SK-N-SH treated with all-trans-retinoic acid at 6 μM for 48 hours (cell line): Measurements from ENCODE around the gene DNAH7.

Experiments used
- ATAC-seq: fragments of 200-7000 bp; cut with Tn5 transposase; 3 replicates; pipeline ENCODE4 v1.9.1; 2020; ENCODE audit warnings: mild to moderate bottlenecking, moderate library complexity
- ARNTL ChIP-seq: fragments of 450-650 bp; formaldehyde crosslinking; IDR thresholded peaks from 2 replicates; pipeline ENCODE4 v1.5.0; 2020; ENCODE audit warnings: low read depth, mild to moderate bottlenecking, moderate library complexity, borderline replicate concordance
- BACH2 ChIP-seq: fragments of 250-450 bp; sonication (Bioruptor Pico); IDR thresholded peaks from 2 replicates; pipeline ENCODE4 v1.9.0; 2021; ENCODE audit warnings: mild to moderate bottlenecking, borderline replicate concordance
- CREB5 ChIP-seq: fragments of 250-450 bp; sonication (Bioruptor Pico); IDR thresholded peaks from 2 replicates; pipeline ENCODE4 v1.5.1; 2020; ENCODE audit warnings: low read depth, mild to moderate bottlenecking, moderate library complexity
- CSDC2 ChIP-seq: fragments of 250-450 bp; sonication (Bioruptor Pico); IDR thresholded peaks from 2 replicates; pipeline ENCODE4 v1.5.0; 2020; ENCODE audit warnings: mild to moderate bottlenecking, moderate library complexity
- CSRNP3 ChIP-seq: fragments of 250-450 bp; sonication (Bioruptor Pico); IDR thresholded peaks from 2 replicates; pipeline ENCODE4 v1.5.1; 2021; ENCODE audit warnings: mild to moderate bottlenecking, moderate library complexity
- ESRRG ChIP-seq: fragments of 250-450 bp; sonication (Bioruptor Pico); IDR thresholded peaks from 2 replicates; pipeline ENCODE4 v1.6.1; 2021; ENCODE audit warnings: mild to moderate bottlenecking
- GLIS3 ChIP-seq: fragments of 250-450 bp; sonication (Bioruptor Pico); IDR thresholded peaks from 2 replicates; pipeline ENCODE4 v1.5.0; 2020; ENCODE audit warnings: mild to moderate bottlenecking, moderate library complexity
- ISL1 ChIP-seq: fragments of 250-450 bp; sonication (Bioruptor Pico); IDR thresholded peaks from 2 replicates; pipeline ENCODE4 v2.1.2; 2022; ENCODE audit warnings: mild to moderate bottlenecking, moderate library complexity
- OSR1 ChIP-seq: fragments of 250-450 bp; sonication (Bioruptor Pico); IDR thresholded peaks from 2 replicates; pipeline ENCODE4 v1.8.0; 2022; ENCODE audit warnings: moderate library complexity, mild to moderate bottlenecking, inconsistent platforms
- PATZ1 ChIP-seq: fragments of 250-450 bp; sonication (Bioruptor Pico); IDR thresholded peaks from 2 replicates; pipeline ENCODE4 v1.8.0; 2020; ENCODE audit warnings: mild to moderate bottlenecking, moderate library complexity, borderline replicate concordance
- POU6F1 ChIP-seq: fragments of 250-450 bp; sonication (Bioruptor Pico); IDR thresholded peaks from 2 replicates; pipeline ENCODE4 v1.8.0; 2021; ENCODE audit warnings: low read depth, mild to moderate bottlenecking, moderate library complexity, borderline replicate concordance
- PPARA ChIP-seq: fragments of 250-450 bp; sonication (Bioruptor Pico); IDR thresholded peaks from 2 replicates; pipeline ENCODE4 v1.5.0; 2020; ENCODE audit warnings: mild to moderate bottlenecking, borderline replicate concordance
- RARB ChIP-seq: fragments of 250-450 bp; sonication (Bioruptor Pico); IDR thresholded peaks from 2 replicates; pipeline ENCODE4 v1.8.0; 2021; ENCODE audit warnings: mild to moderate bottlenecking, moderate library complexity
- SNAI2 ChIP-seq: fragments of 250-450 bp; sonication (Bioruptor Pico); IDR thresholded peaks from 2 replicates; pipeline ENCODE4 v1.5.0; 2020; ENCODE audit warnings: mild to moderate bottlenecking, moderate library complexity
- TCF4 ChIP-seq: fragments of 250-450 bp; sonication (Bioruptor Pico); IDR thresholded peaks from 2 replicates; pipeline ENCODE4 v1.8.0; 2021; ENCODE audit warnings: mild to moderate bottlenecking, moderate library complexity, borderline replicate concordance
- TOX ChIP-seq: fragments of 250-450 bp; sonication (Bioruptor Pico); IDR thresholded peaks from 2 replicates; pipeline ENCODE4 v1.8.0; 2021; ENCODE audit warnings: mild to moderate bottlenecking, moderate library complexity, borderline replicate concordance
- TSHZ2 ChIP-seq: fragments of 250-450 bp; sonication (Bioruptor Pico); IDR thresholded peaks from 2 replicates; pipeline ENCODE4 v1.5.0; 2020; ENCODE audit warnings: mild to moderate bottlenecking, moderate library complexity
- ZC3H10 ChIP-seq: fragments of 250-450 bp; sonication (Bioruptor Pico); IDR thresholded peaks from 2 replicates; pipeline ENCODE4 v1.5.1; 2021; ENCODE audit warnings: mild to moderate bottlenecking, moderate library complexity
- ZFP3 ChIP-seq: fragments of 250-450 bp; sonication (Bioruptor Pico); IDR thresholded peaks from 2 replicates; pipeline ENCODE4 v1.5.0; 2020; ENCODE audit warnings: mild to moderate bottlenecking, moderate library complexity
- ZFP30 ChIP-seq: fragments of 450-650 bp; formaldehyde crosslinking; IDR thresholded peaks from 2 replicates; pipeline ENCODE4 v1.5.0; 2022; ENCODE audit warnings: mild to moderate bottlenecking, moderate library complexity
- ZNF565 ChIP-seq: fragments of 450-650 bp; formaldehyde crosslinking; conservative IDR thresholded peaks from 2 replicates; pipeline ENCODE4 v1.5.0; 2020; ENCODE audit warnings: low read depth, mild to moderate bottlenecking, moderate library complexity
- ZNF70 ChIP-seq: fragments of 450-650 bp; formaldehyde crosslinking; IDR thresholded peaks from 2 replicates; pipeline ENCODE4 v1.5.0; 2020; ENCODE audit warnings: mild to moderate bottlenecking, moderate library complexity
- ZNF8 ChIP-seq: fragments of 450-650 bp; formaldehyde crosslinking; IDR thresholded peaks from 2 replicates; pipeline ENCODE4 v1.5.0; 2020; ENCODE audit warnings: mild to moderate bottlenecking, moderate library complexity

DNAH7 gene

GRCh38 chr2:195759877-195760276, 308.8 kb downstream of the DNAH7 start:
- TF ChIP-seq ZFP3 (CRISPR knock-in tag): no peak
- TF ChIP-seq ZNF565: no peak
- TF ChIP-seq CREB5 (CRISPR knock-in tag): no peak
- TF ChIP-seq SNAI2 (CRISPR knock-in tag): no peak
- no peak for TF ChIP-seq ZC3H10 (CRISPR knock-in tag)
- no peak for TF ChIP-seq ZFP30
- TF ChIP-seq POU6F1 (CRISPR knock-in tag): no peak
- no peak for TF ChIP-seq CSRNP3 (CRISPR knock-in tag)
- no peak for TF ChIP-seq OSR1
- no peak for TF ChIP-seq PPARA (CRISPR knock-in tag)
- TF ChIP-seq GLIS3 (CRISPR knock-in tag): no peak
- TF ChIP-seq ARNTL (CRISPR knock-in tag): no peak
- no peak for TF ChIP-seq TOX
- no peak for TF ChIP-seq ISL1

GRCh38 chr2:195758846-195759245, 309.8 kb downstream of the DNAH7 start:
- ATAC-seq: no peak
- TF ChIP-seq OSR1 (no peak), BACH2 (no peak), ZC3H10 (CRISPR knock-in tag) (no peak), RARB (CRISPR knock-in tag) (no peak), SNAI2 (CRISPR knock-in tag) (no peak), CSDC2 (CRISPR knock-in tag) (no peak), POU6F1 (CRISPR knock-in tag) (no peak), TSHZ2 (CRISPR knock-in tag) (no peak), ZFP30 (no peak), TCF4 (CRISPR knock-in tag) (no peak), ZFP3 (CRISPR knock-in tag) (no peak), ZNF565 (no peak), ARNTL (CRISPR knock-in tag) (no peak), GLIS3 (CRISPR knock-in tag) (no peak), PATZ1 (CRISPR knock-in tag) (no peak), PPARA (CRISPR knock-in tag) (no peak), ZNF8 (no peak), CSRNP3 (CRISPR knock-in tag) (no peak), ZNF70 (CRISPR knock-in tag) (no peak), ESRRG (CRISPR knock-in tag) (no peak)

More at GRCh38 chr2:195759877-195760276, 308.8 kb downstream of the DNAH7 start:
- no peak for ATAC-seq
